HG03469 (cell line): ENCODE data around the gene SEMA3F.

Experiments used
- ATAC-seq: cut with Tn5 transposase; IDR thresholded peaks from one replicate; pipeline ENCODE4 v1.9.1; 2021; ENCODE audit warnings: mild to moderate bottlenecking, moderate library complexity, moderate number of reproducible peaks; ENCODE audit not compliant: unreplicated experiment

SEMA3F gene

GRCh38 chr3:50132421-50133282, 22.5 kb upstream of the SEMA3F start:
- no peak for ATAC-seq

GRCh38 chr3:50133283-50133615, 21.9 kb upstream of the SEMA3F start:
- ATAC-seq, result no peak

GRCh38 chr3:50134367-50134766, 20.8 kb upstream of the SEMA3F start:
- ATAC-seq, result no peak

- no peak for ATAC-seq
Observed at GRCh38 chr3:50135964-50136363, 19.2 kb upstream of the SEMA3F start.

GRCh38 chr3:50136714-50137405, 18.3 kb upstream of the SEMA3F start:
- ATAC-seq, result no peak

GRCh38 chr3:50137531-50137930, 17.6 kb upstream of the SEMA3F start:
- no peak for ATAC-seq

- no peak for ATAC-seq
Observed at GRCh38 chr3:50138266-50139200, 16.6 kb upstream of the SEMA3F start.

GRCh38 chr3:50139308-50139707, 15.8 kb upstream of the SEMA3F start:
- ATAC-seq, result no peak

- no peak for ATAC-seq
Observed at GRCh38 chr3:50139718-50140423, 15.3 kb upstream of the SEMA3F start.

GRCh38 chr3:50140990-50141389, 14.1 kb upstream of the SEMA3F start:
- no peak for ATAC-seq

GRCh38 chr3:50146316-50146901, 8.7 kb upstream of the SEMA3F start:
- ATAC-seq, result no peak

- no peak for ATAC-seq
Observed at GRCh38 chr3:50147016-50147415, 8.1 kb upstream of the SEMA3F start.

GRCh38 chr3:50147447-50147846, 7.7 kb upstream of the SEMA3F start:
- ATAC-seq, result no peak

- ATAC-seq, result no peak
Observed at GRCh38 chr3:50147861-50148260, 7.3 kb upstream of the SEMA3F start.

- ATAC-seq, result no peak
Observed at GRCh38 chr3:50150404-50150750, 4.7 kb upstream of the SEMA3F start.

- ATAC-seq, result no peak
Observed at GRCh38 chr3:50150863-50151686, 4.0 kb upstream of the SEMA3F start.

GRCh38 chr3:50151728-50152127, 3.4 kb upstream of the SEMA3F start:
- ATAC-seq, result no peak

- no peak for ATAC-seq
Observed at GRCh38 chr3:50153782-50154475, 1.2 kb upstream of the SEMA3F start.

GRCh38 chr3:50154476-50154839, 666 bp upstream of the SEMA3F start:
- no peak for ATAC-seq
